Tibial nerve (tissue), 4 donors: ENCODE measurements around the gene TBC1D22A. TPM values are rescaled to one million over a fixed set of nuclear protein-coding genes. Genes with fewer than 3 reads are reported as not detected.
"Not testable (repeated sequence)": the region's sequence is repeated elsewhere in the genome, so short reads cannot be mapped to it uniquely, and the experiment has no call there.

Source experiments
- DNase-seq, 2 donors: peaks; one replicate each; pipeline ENCODE4 v3.0.0-alpha.2; 2019; ENCODE audit warnings: low spot score in 2 of 2
- H3K27ac ChIP-seq, 4 donors: fragments of 200-600 bp; sonication (generic) in 3 of 4; one replicate each; pipeline ENCODE4 v1.5.1; 2017 to 2019; ENCODE audit warnings: mild to moderate bottlenecking in 1 of 4
- H3K27me3 ChIP-seq, 2 donors: fragments of 200-600 bp; sonication (generic) in 1 of 2; one replicate each; pipeline versions ENCODE4 v1.5.1 to v1.6.0; 2017 to 2019
- H3K36me3 ChIP-seq, 3 donors: fragments of 200-600 bp; sonication (generic); one replicate each; pipeline ENCODE4 v1.5.1; 2018 to 2019
- H3K4me1 ChIP-seq, 4 donors: fragments of 200-600 bp; sonication (generic) in 3 of 4; one replicate each; pipeline ENCODE4 v1.5.1; 2017 to 2019
- H3K4me3 ChIP-seq, 4 donors: fragments of 200-600 bp; sonication (generic) in 3 of 4; one replicate each; pipeline ENCODE4 v1.5.1; 2017 to 2019; ENCODE audit warnings: mild to moderate bottlenecking in 1 of 4, moderate library complexity in 1 of 4
- H3K9me3 ChIP-seq, 4 donors: fragments of 200-600 bp; sonication (generic) in 3 of 4; one replicate each; pipeline ENCODE4 v1.5.1; 2017 to 2019
- EP300 ChIP-seq, 2 donors: sonication (generic); formaldehyde crosslinking; IDR thresholded peaks; one replicate each; pipeline ENCODE4 v1.6.1; 2017; ENCODE audit warnings: antibody characterized with exemption in 2 of 2, mild to moderate bottlenecking in 1 of 2
- POLR2A ChIP-seq, 2 donors: fragments of 450-650 bp; IDR thresholded peaks; one replicate each; pipeline ENCODE4 v1.6.1; 2017; ENCODE audit warnings: antibody characterized with exemption in 2 of 2, mild to moderate bottlenecking in 2 of 2, moderate library complexity in 2 of 2
- WGBS, 2 donors: methylation state at CpG; one replicate each; pipeline ENCODE4 v1.1.5; 2018; 5-methylcytosine and 5-hydroxymethylcytosine counted together
- total RNA-seq, 4 donors: library from RNA; depleted of rRNA; stranded (reverse); fragments of >200 nt; gene quantifications; one replicate each; pipeline ENCODE4 v1.1.0, GENCODE V29; 2016
- TF ChIP-seq, protein P1 (sequence below), 5 experiments: fragments of 200-600 bp in 3 of 5; fragments of 450-650 bp in 2 of 5; sonication (generic) in 3 of 5; IDR thresholded peaks; one replicate each; pipeline ENCODE4 v1.5.1; 2016 to 2019; ENCODE audit warnings: antibody characterized with exemption in 5 of 5, mild to moderate bottlenecking in 3 of 5, moderate library complexity in 2 of 5

TBC1D22A gene
- total RNA-seq, 4 donors from 2014 or later = 27.3 to 35.4 (median 29.3) TPM

DNA sequence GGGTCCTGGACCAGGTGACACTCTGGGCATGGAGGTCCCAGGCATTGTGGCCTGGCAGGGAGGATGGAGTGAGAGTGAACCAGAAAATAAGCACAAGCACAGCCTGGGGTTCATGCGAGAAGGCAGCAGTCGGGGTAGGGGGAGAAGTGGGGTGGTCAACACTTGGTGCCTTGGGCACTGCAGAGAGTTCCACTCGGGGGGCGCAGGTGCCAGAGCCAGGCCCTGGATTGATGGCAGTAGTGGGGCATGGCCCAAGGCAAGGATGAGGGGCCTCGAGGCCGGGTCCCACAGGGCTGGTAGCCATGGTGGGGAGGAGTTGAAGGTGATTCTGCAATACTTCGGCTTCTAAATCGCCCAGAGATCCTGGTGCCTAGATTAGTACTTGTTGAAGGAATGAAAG, 372.9 kb downstream of the TBC1D22A start:
- Histone ChIP-seq H3K27me3 (no peaks in the 10 kb centered on the region), H3K36me3 (peaks cover 0 to 19% (median 0%) of the 10 kb centered on the region in 3 donors), H3K9me3 (no peaks in the 10 kb centered on the region), H3K4me3 (no peak overlapping the region), H3K27ac (no peak overlapping the region), H3K4me1 (no peaks in the 10 kb centered on the region)
- WGBS, 2 donors = 81 to 93% methylated on average over 8 of the region's 8 CpGs
- no peak for DNase-seq
- TF ChIP-seq POLR2A (IDR thresholded peaks at IDR 0.05) (no peak), EP300 (IDR thresholded peaks at IDR 0.05) (no peak)
- TF ChIP-seq, protein P1, sequence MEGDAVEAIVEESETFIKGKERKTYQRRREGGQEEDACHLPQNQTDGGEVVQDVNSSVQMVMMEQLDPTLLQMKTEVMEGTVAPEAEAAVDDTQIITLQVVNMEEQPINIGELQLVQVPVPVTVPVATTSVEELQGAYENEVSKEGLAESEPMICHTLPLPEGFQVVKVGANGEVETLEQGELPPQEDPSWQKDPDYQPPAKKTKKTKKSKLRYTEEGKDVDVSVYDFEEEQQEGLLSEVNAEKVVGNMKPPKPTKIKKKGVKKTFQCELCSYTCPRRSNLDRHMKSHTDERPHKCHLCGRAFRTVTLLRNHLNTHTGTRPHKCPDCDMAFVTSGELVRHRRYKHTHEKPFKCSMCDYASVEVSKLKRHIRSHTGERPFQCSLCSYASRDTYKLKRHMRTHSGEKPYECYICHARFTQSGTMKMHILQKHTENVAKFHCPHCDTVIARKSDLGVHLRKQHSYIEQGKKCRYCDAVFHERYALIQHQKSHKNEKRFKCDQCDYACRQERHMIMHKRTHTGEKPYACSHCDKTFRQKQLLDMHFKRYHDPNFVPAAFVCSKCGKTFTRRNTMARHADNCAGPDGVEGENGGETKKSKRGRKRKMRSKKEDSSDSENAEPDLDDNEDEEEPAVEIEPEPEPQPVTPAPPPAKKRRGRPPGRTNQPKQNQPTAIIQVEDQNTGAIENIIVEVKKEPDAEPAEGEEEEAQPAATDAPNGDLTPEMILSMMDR (IDR thresholded peaks at IDR 0.05) = no peak

DNA sequence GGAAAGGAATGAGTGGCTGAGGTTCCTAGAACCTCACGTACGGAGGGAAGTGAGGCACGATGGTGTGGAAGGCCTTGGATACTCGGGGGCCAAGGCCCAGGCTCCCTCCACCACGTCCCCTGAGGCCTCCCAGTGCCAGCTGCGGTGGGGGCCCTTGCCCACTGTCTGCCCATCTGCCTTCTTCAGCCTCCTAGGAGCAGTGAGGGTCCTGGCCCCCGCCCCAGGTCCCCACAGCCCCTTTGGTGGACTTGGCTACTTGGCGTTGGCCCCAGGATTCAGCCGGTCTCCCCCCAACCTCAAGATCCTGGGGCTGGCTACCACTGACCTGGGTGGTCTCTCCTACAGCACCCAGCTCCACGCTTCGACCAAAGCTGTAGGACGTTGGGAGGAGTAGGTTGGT, 373.6 kb downstream of the TBC1D22A start:
- Histone ChIP-seq H3K4me1 (no peaks in the 10 kb centered on the region), H3K27ac (no peak overlapping the region), H3K27me3 (no peaks in the 10 kb centered on the region), H3K4me3 (no peak overlapping the region), H3K36me3 (peaks cover 0 to 19% (median 0%) of the 10 kb centered on the region in 3 donors), H3K9me3 (no peaks in the 10 kb centered on the region)
- TF ChIP-seq EP300 (IDR thresholded peaks at IDR 0.05) (no peak), POLR2A (IDR thresholded peaks at IDR 0.05) (no peak)
- TF ChIP-seq, protein P1 (IDR thresholded peaks at IDR 0.05) = no peak
- WGBS, 2 donors = 85 to 93% methylated on average over 11 of the region's 12 CpGs
- no peak for DNase-seq

DNA sequence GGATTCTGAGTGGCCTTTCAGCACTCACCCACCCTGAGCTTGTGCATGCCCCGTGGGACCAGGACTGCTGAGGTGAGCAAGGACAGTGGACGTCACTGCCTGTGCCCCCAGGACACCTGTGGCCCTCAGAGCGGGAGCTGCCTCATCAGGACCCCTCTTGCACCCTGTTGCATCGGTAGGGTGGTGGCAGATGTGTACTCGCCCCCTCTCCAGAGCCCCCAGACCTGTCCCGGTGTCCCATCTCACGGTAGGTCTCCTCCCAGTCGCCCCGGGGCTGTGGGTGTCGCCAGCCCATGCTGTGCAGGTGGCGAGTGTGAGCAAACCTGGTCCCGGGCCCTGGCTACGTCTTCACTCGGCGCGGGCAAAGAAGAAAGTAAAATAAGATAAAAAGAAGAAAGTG, 374.2 kb downstream of the TBC1D22A start:
- no peak overlapping the region for H3K27ac ChIP-seq
- WGBS, 2 donors = 96% methylated on average over 13 to 14 of the region's 16 CpGs
- no peaks in the 10 kb centered on the region for H3K27me3 ChIP-seq
- TF ChIP-seq POLR2A (IDR thresholded peaks at IDR 0.05) = no peak
- no peak for TF ChIP-seq EP300 (IDR thresholded peaks at IDR 0.05)
- TF ChIP-seq, protein P1 (IDR thresholded peaks at IDR 0.05) = no peak
- no peak overlapping the region for H3K4me3 ChIP-seq
- H3K4me1 ChIP-seq = no peaks in the 10 kb centered on the region
- H3K9me3 ChIP-seq = no peaks in the 10 kb centered on the region
- no peak for DNase-seq
- H3K36me3 ChIP-seq = peaks cover 0 to 19% (median 0%) of the 10 kb centered on the region in 3 donors

DNA sequence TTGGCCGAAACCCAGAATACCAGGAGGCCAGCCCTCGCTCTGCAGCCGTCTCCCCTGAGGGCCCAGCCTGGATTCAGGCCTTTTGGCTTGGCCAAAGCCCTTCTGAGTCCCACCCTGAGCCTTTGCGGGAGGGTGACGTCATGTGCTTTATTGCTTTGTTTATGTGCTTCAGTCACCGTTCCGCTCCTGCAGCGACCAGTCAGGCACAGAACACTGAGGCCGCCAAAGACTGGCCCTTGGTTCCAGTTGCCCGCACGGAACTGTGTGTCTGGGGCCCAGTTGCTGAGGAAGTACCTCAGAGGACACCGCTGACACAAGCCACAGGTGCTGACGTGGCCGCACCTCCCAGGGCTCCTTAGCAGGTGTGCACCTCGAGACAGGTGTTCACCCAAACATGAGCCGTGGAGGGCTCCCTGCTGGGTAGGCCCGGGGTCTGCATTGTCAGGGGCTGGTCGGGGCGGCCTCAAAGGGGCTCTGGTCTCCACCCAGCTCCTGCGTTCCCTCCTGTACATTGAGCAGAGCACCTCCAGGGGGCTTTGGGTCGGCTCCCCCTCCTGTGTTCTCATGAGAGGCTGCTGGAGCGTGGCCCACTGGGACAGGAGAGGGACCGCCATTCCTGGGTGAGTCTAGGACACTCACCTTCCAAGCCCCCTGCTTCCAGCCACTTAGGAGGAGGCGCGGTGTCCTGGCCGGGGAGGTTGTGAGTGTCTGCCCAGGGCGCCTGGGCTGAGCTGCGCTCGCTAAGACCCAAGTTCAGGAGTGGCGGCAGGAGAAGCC, 376.8 kb downstream of the TBC1D22A start:
- Histone ChIP-seq H3K36me3 (peaks cover 0 to 27% (median 0%) of the 10 kb centered on the region in 3 donors), H3K27me3 (no peaks in the 10 kb centered on the region)
- TF ChIP-seq POLR2A (IDR thresholded peaks at IDR 0.05) = no peak
- TF ChIP-seq, protein P1 (IDR thresholded peaks at IDR 0.05) = no peak
- TF ChIP-seq EP300 (IDR thresholded peaks at IDR 0.05) = no peak

DNA sequence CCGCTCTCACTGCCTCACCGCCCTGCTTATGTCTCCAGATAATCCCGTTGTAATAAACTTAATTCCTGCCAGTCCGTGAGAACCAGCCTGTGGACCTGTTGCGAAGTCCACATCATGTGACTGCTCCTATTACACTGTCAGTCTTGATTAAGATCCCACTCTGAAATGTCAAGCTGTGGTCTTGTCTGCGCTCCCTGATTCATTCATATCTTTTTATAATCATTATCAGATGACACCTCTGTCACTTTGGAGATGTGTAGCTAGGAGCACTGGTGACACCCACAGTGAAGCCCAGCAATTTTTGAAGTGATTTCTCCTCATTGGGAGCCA, 377.3 kb downstream of the TBC1D22A start:
- no peak for DNase-seq
- TF ChIP-seq EP300 (IDR thresholded peaks at IDR 0.05) (no peak), POLR2A (IDR thresholded peaks at IDR 0.05) (no peak)
- TF ChIP-seq, protein P1 (IDR thresholded peaks at IDR 0.05) = no peak
- WGBS, 2 donors = 90 to 97% methylated on average over 6 of the region's 6 CpGs

More for the DNA sequence above, 376.8 kb downstream of the TBC1D22A start:
- Histone ChIP-seq H3K9me3 (no peaks in the 10 kb centered on the region), H3K4me3 (no peak overlapping the region), H3K4me1 (no peaks in the 10 kb centered on the region), H3K27ac (no peak overlapping the region)
- no peak for DNase-seq
- 80 to 89% methylated on average over 23 to 28 of the region's 30 CpGs for WGBS, 2 donors

DNA sequence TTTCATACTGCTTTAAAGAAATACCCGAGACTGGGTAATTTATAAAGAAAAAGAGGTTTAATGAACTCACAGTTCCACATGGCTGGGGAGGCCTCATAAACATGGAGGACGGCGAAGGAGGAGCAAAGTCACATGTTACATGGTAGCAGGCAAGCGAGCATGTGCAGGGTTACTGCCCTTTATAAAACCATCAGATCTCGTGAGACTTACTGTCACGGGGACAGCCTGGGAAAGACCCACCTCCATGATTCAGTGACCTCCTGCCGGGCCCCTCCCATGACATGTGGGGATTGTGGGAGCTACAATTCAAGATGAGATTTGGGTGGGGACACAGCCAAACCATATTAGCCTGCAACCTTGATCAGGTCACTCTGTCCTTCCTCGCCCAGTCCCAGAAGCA, 378.5 kb downstream of the TBC1D22A start:
- H3K9me3 ChIP-seq, DNase-seq, H3K27me3 ChIP-seq, H3K27ac ChIP-seq, H3K4me3 ChIP-seq, H3K4me1 ChIP-seq: not testable (repeated sequence)
- H3K36me3 ChIP-seq = peaks cover 0 to 30% (median 0%) of the 10 kb centered on the region in 3 donors
- WGBS, 2 donors = 95 to 96% methylated on average over 8 of the region's 8 CpGs

More for the DNA sequence above, 377.3 kb downstream of the TBC1D22A start:
- Histone ChIP-seq H3K4me1 (no peaks in the 10 kb centered on the region), H3K4me3 (no peak overlapping the region), H3K36me3 (peaks cover 0 to 30% (median 0%) of the 10 kb centered on the region in 3 donors), H3K9me3 (no peaks in the 10 kb centered on the region), H3K27me3 (no peaks in the 10 kb centered on the region), H3K27ac (no peak overlapping the region)
